Liver (tissue), 5 donors: Measurements from ENCODE around the gene DNAJC6. TPM values are rescaled to one million over a fixed set of nuclear protein-coding genes. Genes with fewer than 3 reads are reported as not detected.

Experiments used
- polyA plus RNA-seq, 2 donors: library from polyadenylated mRNA; stranded (reverse) in 1 of 2; unstranded in 1 of 2; fragments of 200-250 nt in 1 of 2; fragments of >200 nt in 1 of 2; fragmentation: Nextera tagmentation in 1 of 2; extraction: Ambion mirVana in 1 of 2; gene quantifications; one replicate each; pipeline versions ENCODE4 v1.2.1 to v1.2.3, GENCODE V29; 2013 to 2015
- small RNA-seq: library from RNA; depleted of rRNA; stranded (forward); fragments of <200 nt; gene quantifications from one replicate; pipeline ENCODE3, GENCODE V24; 2014
- total RNA-seq, 2 donors: library from RNA; depleted of rRNA; stranded (reverse); fragments of >200 nt; gene quantifications; one replicate each; pipeline ENCODE4 v1.2.3, GENCODE V29; 2014
- donor health status: healthy.
- donor health status: healthy.
- donor health status: healthy.

DNAJC6 gene
- total and polyA plus RNA-seq, 4 donors: 0.15 to 35.0 (median 0.30) TPM

Small RNA genes lying within 50 kb of the gene (small RNA-seq; reads per million reads assigned to genes)
- gene COX6CP13 (not detected), gene RNU2-15P (not detected)

Other genes starting within 250 kb of the DNAJC6 start
- gene AK4, start 161.3 kb upstream of the DNAJC6 start, total RNA-seq: 10 to 100 TPM; 58.4 to 60.2 TPM
- gene AK4, start 161.3 kb upstream of the DNAJC6 start, polyA plus RNA-seq: 100 to 1,000 TPM in 1 of 2 donors, 10 to 100 TPM in 1; 52.3 to 106 TPM
- gene LEPR, start 111.1 kb downstream of the DNAJC6 start, total RNA-seq: 10 to 100 TPM; 45.6 to 99.8 TPM
- gene LEPR, start 111.1 kb downstream of the DNAJC6 start, polyA plus RNA-seq: 100 to 1,000 TPM in 1 of 2 donors, 10 to 100 TPM in 1; 42.0 to 103 TPM
- gene LEPROT, start 111.1 kb downstream of the DNAJC6 start, total RNA-seq: 10 to 100 TPM; 33.5 to 39.2 TPM
- gene LEPROT, start 111.1 kb downstream of the DNAJC6 start, polyA plus RNA-seq: 10 to 100 TPM; 23.6 to 43.4 TPM